Activated CD8-positive, alpha-beta memory T cell treated with anti-CD3 and anti-CD28 coated beads for 24 hours (primary cell): ENCODE measurements around the gene LRPAP1.

ENCODE experiments used
- DNase-seq: peaks from one replicate; pipeline ENCODE4 v3.0.0-alpha.2; 2020

LRPAP1 gene

GRCh38 chr4:3498901-3499510 lies 33.2 kb downstream of the LRPAP1 start:
- no peak for DNase-seq

GRCh38 chr4:3498407-3498806 lies 33.8 kb downstream of the LRPAP1 start:
- DNase-seq: no peak

DNA sequence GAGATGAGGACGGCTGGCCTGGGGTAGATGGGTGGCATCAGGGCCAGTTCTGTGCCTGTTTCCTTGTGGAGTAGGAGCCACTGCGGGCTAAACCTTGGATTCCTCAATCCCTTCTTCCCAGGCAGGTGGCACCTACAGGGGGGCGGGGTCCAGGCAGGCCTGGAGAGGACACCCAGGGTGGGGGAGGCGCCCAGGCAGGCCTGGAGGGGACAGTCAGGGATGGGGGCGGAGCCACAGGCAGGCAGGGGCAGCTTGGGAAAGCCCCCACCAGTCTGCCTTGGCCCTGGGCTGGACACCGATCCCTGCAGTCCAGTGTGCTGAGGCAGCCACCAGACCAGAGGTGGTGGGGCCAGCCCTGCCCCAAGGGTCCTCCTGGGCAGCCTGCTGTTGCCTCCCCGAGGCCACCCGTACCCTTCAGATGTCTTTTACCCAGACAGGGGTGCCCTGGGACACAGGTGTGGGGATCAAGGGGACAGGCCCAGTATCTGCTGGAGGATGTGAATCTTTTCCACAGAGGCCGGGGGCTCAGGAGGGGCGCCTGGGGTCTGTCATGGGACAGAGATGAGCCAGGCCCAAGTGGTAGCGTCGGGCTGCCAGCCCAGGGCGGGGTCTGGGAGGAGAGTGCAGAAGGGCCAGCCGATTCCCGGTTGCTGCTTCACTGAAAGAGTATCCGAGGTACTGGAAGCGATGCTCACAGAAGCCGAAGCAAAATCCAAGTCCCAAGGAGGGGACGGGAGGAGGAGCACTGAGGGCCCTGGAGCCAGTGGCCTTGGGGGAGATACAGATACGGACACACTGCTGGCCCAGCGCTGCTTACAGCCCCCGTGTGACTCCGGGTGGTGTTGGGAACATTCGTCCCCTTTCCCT lies 34.5 kb downstream of the LRPAP1 start:
- DNase-seq: no peak

- DNase-seq: no peak
Measured at GRCh38 chr4:3497095-3497494, 35.1 kb downstream of the LRPAP1 start.

DNA sequence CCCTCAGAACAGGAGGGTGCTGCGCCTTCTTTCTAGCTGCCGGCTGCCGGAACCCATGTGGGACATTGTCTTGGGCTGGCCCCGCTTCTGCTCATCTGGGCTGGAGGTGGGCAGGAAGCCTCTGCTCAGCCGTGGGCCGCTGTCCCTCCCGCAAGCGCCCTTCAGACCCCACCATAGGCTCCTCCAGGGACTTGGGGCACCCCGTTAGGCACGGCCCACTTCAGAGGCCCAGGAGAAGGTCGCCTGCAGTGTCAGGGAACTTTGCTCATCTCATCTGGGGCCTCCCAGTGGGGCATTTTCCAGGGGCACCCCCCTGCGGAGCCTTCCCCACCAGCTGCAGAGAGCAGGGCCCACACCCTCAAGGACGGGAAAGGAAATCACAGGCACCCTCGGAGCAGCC lies 36.2 kb downstream of the LRPAP1 start:
- no peak for DNase-seq

GRCh38 chr4:3495204-3495975 lies 36.8 kb downstream of the LRPAP1 start:
- no peak for DNase-seq

DNA sequence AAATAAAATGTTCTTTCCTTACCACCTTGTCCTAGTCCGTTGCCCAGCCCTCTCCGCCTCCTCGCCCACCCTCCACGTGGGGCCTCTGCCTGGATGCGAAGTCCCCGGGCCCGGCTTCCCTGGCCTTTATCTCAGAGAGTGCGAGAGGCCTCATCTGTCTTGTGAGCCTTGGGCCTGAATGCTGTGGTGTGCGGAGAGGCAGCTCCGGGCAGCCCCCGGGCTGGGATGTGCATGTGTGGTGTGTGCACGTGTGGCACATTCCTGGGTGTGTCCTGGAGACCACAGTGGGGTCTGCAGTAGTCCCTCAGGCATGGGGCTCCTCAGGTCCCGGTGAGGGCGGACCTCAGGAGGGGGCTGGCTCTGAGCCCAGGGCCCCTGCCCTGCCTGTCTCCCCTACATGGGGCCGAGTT lies 37.8 kb downstream of the LRPAP1 start:
- no peak for DNase-seq

- no peak for DNase-seq
Measured at GRCh38 chr4:3493720-3494461, 38.3 kb downstream of the LRPAP1 start.

DNA sequence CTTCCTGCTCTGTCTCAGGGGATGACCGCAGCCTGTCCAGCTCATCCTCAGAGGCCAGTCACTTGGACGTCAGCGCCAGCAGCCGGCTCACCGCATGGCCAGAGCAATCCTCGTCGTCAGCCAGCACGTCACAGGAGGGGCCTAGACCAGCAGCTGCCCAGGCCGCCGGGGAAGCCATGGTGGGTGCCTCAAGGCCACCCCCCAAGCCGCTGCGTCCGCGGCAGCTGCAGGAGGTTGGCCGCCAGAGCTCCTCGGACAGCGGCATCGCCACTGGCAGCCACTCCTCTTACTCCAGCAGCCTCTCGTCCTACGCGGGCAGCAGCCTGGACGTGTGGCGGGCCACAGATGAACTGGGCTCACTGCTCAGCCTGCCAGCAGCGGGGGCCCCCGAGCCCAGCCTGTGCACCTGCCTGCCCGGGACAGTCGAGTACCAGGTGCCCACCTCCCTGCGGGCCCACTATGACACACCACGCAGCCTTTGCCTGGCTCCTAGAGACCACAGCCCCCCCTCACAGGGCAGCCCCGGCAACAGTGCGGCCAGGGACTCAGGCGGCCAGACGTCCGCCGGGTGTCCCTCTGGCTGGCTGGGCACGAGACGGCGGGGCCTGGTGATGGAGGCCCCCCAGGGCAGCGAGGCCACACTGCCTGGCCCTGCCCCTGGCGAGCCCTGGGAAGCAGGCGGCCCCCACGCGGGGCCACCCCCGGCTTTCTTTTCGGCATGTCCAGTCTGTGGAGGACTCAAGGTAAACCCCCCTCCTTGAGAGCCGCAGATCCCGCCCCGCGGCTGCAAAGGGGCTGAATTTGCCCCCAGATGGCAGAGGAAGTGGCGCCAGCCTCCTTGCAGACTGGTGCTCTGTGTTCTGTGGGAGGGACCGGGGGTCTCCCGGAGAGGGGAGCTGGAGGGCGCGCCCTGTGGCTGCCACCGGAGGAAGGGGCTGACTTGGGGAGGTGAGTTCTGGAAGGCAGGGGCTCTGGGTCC lies 39.2 kb downstream of the LRPAP1 start:
- DNase-seq: no peak

DNA sequence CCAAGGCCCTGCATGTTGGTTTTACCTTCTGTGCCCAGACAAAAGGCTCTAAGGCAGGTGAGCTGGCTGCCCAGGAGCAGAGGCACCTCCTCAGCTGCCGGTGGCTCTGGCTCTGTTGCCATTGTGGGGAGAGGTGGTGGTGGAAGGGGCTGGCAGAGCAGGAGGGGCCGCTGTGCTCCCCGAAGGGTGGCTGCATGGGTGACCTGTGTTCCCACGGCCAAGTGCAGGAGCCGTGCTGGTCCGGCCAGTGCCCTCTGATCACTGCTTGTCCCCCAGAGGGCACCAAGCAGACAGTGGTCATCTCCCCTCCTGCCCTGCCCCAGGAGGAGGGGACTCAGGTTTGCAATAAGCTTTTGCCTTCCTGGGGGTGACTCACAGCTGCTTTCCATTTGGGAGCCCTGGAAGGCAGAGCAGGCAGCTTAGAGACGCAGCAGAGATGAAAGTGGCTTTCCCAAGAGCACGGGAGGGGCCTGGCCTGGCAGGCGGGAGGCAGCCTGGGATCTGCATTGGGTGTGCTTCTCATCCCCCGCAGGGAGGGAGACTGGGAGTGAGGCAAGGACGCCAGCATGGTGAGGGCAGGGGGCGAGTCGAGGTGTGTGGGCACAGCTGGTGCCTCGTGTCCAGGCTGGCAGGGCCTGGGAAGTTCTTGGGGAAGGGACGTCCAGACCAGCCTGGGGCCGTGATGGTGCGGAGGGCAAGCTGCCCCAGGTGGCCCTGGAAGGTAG lies 40.4 kb downstream of the LRPAP1 start:
- no peak for DNase-seq

DNA sequence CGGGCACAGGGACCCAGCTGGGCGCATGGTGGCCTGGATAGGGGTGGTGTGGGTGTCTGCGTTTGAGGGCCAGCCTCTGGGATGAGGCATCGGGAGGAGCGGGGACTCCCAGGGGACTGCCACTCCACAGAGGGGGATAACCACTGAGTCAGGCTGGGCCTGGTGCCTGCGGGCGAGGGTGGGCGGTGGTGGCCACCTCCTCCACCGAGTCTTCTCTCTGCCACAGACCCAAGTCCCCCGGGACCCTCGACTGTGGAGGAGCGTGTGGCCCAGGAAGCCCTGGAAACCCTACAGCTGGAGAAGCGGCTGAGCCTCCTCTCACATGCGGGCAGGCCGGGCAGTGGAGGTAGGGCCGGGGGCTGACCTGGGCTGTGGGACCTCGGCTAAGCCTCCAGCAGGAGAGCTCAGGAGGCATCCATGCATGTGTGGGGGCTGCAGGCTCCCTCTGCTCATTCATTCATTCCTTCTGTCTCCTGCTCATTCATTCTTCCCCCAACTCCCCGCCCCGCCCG lies 42.7 kb downstream of the LRPAP1 start:
- DNase-seq: no peak

- no peak for DNase-seq
Measured at GRCh38 chr4:3488820-3489219, 43.4 kb downstream of the LRPAP1 start.

DNA sequence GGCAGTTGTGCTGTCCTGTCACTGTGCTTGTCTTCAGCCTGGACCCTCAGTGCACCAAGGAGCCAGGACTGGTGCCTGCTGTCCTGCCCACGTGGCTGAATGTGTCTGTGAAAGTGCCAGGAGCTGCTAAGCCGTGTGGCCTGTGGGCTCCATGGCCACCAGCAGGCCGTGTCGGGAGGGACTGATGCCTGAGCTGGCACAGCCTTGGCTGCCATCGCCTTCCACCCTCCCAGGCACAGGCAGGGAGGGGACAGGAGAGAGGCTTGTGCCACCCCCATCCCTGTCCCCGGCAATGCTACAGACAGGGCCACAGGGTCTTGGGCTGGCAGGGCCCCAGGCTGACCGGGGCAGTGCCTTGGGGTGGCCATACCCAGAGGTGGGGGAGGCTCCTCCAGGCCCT lies 44.4 kb downstream of the LRPAP1 start:
- DNase-seq: no peak

DNA sequence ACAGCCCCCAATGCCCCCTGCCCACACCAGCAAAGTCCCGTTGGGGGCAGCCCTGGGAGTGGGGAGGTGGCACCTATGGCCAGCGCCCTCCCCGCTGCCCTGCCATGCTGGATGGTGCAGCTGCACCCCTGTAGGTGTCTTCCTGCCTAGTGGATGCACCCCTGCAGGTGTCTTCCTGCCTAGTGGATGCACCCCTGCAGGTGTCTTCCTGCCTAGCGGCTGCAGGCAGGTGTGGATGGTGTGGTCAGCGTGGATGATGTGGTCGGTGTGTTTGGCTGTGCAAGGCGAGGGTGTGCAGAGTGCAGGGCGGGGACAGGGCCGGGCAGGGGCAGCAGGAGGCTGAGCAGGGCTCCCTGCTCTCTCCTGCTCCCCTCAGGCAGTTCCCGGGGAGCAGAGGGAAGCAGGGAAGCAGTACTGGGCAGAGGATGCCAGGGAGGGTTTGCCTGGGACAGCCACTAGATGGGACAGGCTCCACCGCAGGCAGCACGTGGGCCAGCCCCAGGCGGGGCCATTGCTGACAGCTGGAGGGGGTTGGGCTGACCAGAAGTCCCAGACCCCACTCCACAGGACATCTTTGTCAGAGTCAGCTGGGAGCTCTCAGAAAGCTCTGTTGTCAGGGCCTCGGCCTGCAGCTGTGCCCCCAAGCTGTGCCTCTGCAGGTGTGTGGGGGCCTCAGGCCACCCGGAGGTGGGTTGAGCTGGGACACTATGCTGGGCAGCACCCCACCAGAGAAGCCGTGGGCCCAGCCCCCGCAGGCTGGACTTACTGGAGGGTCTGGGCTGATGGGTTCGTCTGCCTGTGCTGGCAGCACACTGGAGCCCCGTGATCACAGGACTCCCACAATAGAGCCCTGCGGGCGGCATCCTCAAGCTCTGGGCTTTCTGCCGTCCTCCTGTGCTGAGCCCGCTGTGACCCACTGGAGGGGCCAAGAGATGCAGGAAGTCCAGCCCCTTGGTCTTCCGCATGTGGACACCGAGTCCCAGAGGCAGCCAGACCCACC lies 45.4 kb downstream of the LRPAP1 start:
- DNase-seq: no peak

DNA sequence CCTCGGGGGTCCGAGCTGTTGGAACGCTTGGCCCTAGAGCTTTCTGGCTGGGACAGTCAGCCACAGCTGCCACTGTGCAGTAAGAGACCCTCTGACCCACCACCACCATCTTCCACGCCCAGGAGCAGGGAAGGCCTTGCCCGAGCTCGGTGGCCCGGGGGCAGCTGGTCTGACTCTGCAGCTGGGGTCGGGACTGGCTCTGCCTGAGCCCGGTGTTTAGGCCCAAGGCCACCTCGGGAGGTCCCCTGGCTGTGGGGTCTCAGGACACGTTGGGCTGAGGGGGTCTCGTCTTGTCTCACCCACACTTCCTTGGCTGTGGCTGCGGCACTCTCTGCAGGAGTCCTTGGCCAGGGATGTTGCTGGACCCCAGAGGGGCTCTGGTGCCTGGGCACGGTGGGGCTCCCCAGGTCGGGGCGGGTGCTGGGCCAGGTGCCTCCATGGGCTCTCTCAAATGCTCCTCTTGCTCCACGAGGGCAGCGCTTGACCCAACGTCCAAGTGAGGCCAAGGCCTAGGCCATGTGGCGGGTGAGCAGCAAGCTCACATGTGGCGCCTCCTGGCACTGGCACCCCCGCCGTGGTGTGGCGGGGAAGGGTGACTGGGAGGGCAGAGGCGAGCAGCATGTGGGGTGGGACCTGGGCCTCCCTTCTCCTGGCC lies 46.2 kb downstream of the LRPAP1 start:
- DNase-seq: no peak

- DNase-seq: no peak
Measured at GRCh38 chr4:3485011-3485791, 47.0 kb downstream of the LRPAP1 start.

DNA sequence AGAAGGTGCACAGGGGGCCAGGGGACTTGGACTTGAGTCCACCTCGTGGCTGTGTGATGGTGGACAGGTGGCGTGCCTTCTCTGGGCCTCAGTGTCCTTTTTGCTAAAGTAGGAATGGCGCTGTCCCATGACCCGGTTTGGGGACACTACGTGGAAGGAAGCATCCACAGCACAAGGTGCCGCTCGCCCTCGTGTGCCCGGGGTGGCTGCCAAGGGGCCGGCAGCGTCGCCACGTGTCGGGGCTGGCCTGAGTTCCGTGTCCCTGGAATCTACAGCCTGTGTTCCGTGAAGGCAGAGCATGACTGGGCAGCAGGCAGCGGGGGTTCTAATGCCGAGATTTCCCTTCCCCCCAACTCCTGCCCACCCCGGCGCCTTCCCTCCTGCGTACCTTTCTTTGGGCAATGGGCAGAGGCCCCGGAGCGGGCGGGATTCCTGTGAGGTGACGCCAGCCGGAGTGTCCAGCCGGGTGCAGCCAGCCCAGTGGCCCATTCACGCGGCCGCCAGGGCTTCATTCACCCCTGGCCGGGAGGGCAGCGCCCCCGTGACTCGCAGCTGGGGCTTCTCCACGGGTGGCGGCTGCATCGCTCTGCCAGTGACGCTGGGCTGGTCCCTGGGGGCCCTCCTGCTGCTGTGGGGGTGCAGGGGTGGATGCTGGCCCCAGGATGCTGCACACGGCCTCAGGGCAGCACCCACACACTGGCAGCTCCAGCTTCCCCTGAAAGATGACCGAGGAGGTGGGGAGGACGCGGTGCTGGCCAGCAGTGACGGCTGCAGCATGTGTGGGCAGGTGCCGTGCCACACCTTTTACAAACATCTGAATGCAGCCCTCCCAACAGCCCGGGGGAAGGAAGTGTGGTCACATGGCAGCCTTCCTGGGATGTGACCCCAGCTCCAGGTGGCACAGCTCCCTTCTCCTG lies 47.9 kb downstream of the LRPAP1 start:
- no peak for DNase-seq
